Gastrocnemius medialis (tissue), 4 donors: ENCODE results near the gene SAPCD1. TPM values are rescaled to one million over a fixed set of nuclear protein-coding genes. Genes with fewer than 3 reads are reported as not detected.

Experiments used
- ATAC-seq, 2 donors: fragments of 150-250 bp; one replicate each; pipeline ENCODE4 v1.9.1; 2016
- DNase-seq, 2 donors: peaks; one replicate each; pipeline ENCODE4 v3.0.0-alpha.2; 2019
- H3K27ac ChIP-seq, 4 donors: fragments of 200-600 bp; sonication (generic); 1 replicate in 1 of 4; 2 replicates in 3 of 4; pipeline ENCODE4 v1.5.1; 2016 to 2018; ENCODE audit warnings: mild to moderate bottlenecking in 2 of 4, moderate library complexity in 1 of 4
- H3K27me3 ChIP-seq, 3 donors: fragments of 200-600 bp; sonication (generic) in 2 of 3; 1 replicate in 1 of 3; 2 replicates in 2 of 3; pipeline versions ENCODE4 v1.5.1 to v1.6.0; 2016 to 2019; ENCODE audit warnings: mild to moderate bottlenecking in 1 of 3, moderate library complexity in 1 of 3
- H3K36me3 ChIP-seq, 2 donors: fragments of 200-600 bp; sonication (generic) in 1 of 2; one replicate each; pipeline ENCODE4 v1.5.1; 2017 to 2018
- H3K4me1 ChIP-seq, 2 donors: fragments of 200-600 bp; sonication (generic) in 1 of 2; one replicate each; pipeline ENCODE4 v1.5.1; 2016 to 2017; ENCODE audit warnings: mild to moderate bottlenecking in 2 of 2
- H3K4me3 ChIP-seq, 4 donors: fragments of 200-600 bp; sonication (generic) in 3 of 4; 1 replicate in 1 of 4; 2 replicates in 3 of 4; pipeline ENCODE4 v1.5.1; 2016 to 2019; ENCODE audit warnings: mild to moderate bottlenecking in 2 of 4
- H3K9me3 ChIP-seq, 3 donors: fragments of 200-600 bp; sonication (generic) in 2 of 3; 1 replicate in 1 of 3; 2 replicates in 2 of 3; pipeline ENCODE4 v1.5.1; 2016 to 2019
- POLR2A ChIP-seq, 2 donors: fragments of 450-650 bp; IDR thresholded peaks; one replicate each; pipeline ENCODE4 v1.6.1; 2017; ENCODE audit warnings: antibody characterized with exemption in 2 of 2, mild to moderate bottlenecking in 2 of 2, moderate library complexity in 2 of 2
- in situ Hi-C, 4 donors: fragments of 200-750 bp; cut with MboI; loops; one replicate each; pipeline versions ENCODE4 v1.15.0 to v1.8.0; 2017; ENCODE audit warnings: low sequenced_read_pairs in 4 of 4
- intact Hi-C: fragments of 100-400 bp; cut with DNase I; formaldehyde crosslinking; loops from one replicate; pipeline ENCODE4 v1.15.1; 2023; ENCODE audit warnings: low total_unique reads
- total RNA-seq, 4 donors: library from RNA; depleted of rRNA; stranded (reverse); fragments of >200 nt; gene quantifications; one replicate each; pipeline versions ENCODE4 v1.1.0 to v1.2.3, GENCODE V29; 2016
- TF ChIP-seq, protein P1 (sequence below), 5 experiments: fragments of 450-650 bp in 3 of 5; fragments of 200-600 bp in 2 of 5; sonication (generic) in 2 of 5; IDR thresholded peaks in 4 of 5; conservative IDR thresholded peaks in 1 of 5; 1 replicate in 4 of 5; 2 replicates in 1 of 5; pipeline ENCODE4 v1.5.1; 2016 to 2019; ENCODE audit warnings: antibody characterized with exemption in 5 of 5, mild to moderate bottlenecking in 3 of 5, moderate library complexity in 3 of 5

Gene SAPCD1
- total RNA-seq, 4 donors from 2014 or later, result not detected

DNA sequence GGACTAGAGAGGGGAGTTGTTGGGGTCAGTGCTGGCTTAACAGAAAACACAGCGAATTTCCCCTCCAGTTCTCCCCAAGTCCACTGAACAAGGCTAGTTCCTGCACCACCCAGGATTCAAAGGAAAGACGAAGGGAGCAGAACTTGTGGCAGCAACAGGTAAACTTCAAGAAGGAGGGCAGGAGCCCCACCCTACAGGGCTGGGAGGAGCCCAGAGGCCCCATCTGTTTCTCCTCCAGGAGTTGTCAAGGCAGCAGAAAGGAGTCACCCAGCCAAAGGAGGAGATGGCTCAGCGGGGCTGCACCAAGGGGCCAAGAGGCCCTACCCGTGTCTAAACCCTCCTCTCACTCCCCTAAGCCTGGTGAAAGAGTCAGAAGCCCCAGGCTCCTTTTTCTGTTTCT, 1.7 kb downstream of the SAPCD1 start:
- H3K36me3 ChIP-seq, result no peaks in the 10 kb centered on the region
- H3K27ac ChIP-seq, result no peak overlapping the region
- no peaks in the 10 kb centered on the region for H3K9me3 ChIP-seq
- no peak overlapping the region for H3K4me3 ChIP-seq
- TF ChIP-seq, protein P1, sequence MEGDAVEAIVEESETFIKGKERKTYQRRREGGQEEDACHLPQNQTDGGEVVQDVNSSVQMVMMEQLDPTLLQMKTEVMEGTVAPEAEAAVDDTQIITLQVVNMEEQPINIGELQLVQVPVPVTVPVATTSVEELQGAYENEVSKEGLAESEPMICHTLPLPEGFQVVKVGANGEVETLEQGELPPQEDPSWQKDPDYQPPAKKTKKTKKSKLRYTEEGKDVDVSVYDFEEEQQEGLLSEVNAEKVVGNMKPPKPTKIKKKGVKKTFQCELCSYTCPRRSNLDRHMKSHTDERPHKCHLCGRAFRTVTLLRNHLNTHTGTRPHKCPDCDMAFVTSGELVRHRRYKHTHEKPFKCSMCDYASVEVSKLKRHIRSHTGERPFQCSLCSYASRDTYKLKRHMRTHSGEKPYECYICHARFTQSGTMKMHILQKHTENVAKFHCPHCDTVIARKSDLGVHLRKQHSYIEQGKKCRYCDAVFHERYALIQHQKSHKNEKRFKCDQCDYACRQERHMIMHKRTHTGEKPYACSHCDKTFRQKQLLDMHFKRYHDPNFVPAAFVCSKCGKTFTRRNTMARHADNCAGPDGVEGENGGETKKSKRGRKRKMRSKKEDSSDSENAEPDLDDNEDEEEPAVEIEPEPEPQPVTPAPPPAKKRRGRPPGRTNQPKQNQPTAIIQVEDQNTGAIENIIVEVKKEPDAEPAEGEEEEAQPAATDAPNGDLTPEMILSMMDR (IDR thresholded peaks at IDR 0.05 in 4 of 5, conservative IDR thresholded peaks at IDR 0.05 in 1 of 5), result no peak
- TF ChIP-seq POLR2A (IDR thresholded peaks at IDR 0.05), result no peak
- intact Hi-C loops, result no loop called here
- DNase-seq (no peak), ATAC-seq (no peak)
- H3K4me1 ChIP-seq, result no peaks in the 10 kb centered on the region
- in situ Hi-C loops, result no loop called here
- H3K27me3 ChIP-seq, result no peaks in the 10 kb centered on the region

DNA sequence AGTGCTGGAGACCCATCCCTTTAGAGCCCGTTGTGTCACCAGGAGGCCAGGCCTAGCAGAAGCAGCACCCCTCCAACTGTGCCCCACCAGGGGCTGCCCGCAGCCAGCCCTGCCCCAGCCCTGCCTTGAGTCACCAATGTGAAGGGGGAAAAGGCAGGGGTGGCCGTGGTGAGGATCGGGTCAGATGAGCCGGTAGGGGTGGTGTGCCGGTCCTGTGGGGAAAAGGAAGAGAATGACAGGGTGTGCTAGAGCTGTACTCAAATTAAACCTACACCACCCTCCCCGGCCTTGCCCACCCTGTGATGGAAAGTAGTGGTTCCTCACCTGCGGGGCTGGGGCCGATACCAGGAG, 3.1 kb downstream of the SAPCD1 start:
- no peak overlapping the region for H3K27ac ChIP-seq
- no peak for DNase-seq
- in situ Hi-C loops, result loop anchor here in 1 of 4 donors (5.0 kb wide), 1 partner anchor 83 kb away; the partner anchor contains the start of gene LY6G5C
- intact Hi-C loops, result no loop called here
- no peak for ATAC-seq
- H3K36me3 ChIP-seq, result no peaks in the 10 kb centered on the region
- TF ChIP-seq, protein P1 (IDR thresholded peaks at IDR 0.05 in 4 of 5, conservative IDR thresholded peaks at IDR 0.05 in 1 of 5), result no peak
- TF ChIP-seq POLR2A (IDR thresholded peaks at IDR 0.05), result no peak
- no peak overlapping the region for H3K4me3 ChIP-seq
- H3K4me1 ChIP-seq, result no peaks in the 10 kb centered on the region
- no peaks in the 10 kb centered on the region for H3K9me3 ChIP-seq
- H3K27me3 ChIP-seq, result no peaks in the 10 kb centered on the region

DNA sequence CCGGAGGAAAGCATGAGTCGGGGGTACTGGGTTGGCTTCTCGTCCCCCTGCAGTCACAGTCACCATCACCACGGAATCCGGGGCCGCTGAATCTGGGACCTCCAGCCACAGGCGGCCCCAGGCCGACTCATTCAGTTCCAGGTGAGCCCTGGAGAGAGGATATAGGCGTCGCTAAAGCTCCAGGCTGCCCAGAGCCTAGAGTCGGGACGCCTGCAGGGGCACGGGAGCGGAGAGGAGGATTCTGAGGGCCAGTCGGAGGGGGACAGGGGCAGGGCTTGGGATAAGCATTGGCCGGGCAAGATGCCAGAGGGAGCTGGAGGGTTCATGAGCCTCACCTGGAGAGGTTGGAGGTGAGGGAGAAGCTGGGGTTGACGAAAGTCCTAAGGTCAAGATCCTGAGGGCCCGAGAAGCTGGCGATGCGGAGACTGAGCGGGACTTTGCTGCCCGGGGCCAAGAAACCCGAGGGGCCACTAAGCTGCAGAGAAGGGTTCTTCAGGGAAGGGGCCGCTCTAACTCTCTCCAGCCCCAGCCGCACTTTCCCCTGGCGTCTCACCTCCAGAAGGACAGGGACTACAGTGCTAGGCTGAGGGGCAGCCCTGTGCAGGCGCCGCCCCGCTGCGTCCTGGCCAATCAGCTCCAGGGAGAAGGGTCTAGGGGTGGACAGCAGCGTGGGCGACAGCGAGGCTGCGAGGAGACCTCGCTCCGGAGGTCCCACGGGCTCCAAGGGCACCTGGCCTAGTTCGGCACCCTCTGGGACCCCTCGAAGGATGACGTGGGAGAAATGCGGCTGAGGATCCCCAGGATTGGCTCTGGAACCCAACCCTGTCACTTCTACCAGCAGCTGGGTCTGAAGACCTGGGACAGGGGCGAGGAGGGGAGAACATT, 3.7 kb downstream of the SAPCD1 start:
- TF ChIP-seq, protein P1 (IDR thresholded peaks at IDR 0.05 in 4 of 5, conservative IDR thresholded peaks at IDR 0.05 in 1 of 5), result no peak
- TF ChIP-seq POLR2A (IDR thresholded peaks at IDR 0.05), result no peak
- intact Hi-C loops, result no loop called here

DNA sequence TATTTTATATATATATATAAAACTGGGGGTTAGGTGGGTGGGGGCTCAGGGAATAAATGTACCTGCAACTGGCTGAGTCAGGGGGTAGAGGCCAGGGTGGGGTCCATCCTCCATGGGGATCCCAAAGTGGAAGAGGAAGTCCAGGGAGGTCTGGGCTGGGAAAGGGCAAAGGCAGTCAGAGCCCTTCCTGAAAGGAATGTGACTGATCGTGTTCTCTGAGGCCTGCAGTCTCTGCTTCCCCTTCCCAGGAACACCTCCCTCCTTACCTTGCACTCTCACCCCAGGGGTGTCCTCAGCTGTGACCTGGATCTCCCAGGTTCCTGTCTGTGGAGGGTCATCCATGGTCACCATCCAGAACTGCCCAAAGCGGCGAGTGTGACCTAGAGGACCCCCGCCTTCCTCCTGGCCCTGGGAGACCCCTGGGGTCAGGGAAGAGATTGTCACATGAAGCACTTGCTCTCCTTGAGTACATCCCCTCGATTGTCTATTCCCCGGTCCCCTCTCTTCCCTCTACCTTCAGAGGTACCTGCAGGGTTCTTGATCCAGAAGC, 4.7 kb downstream of the SAPCD1 start:
- TF ChIP-seq, protein P1 (IDR thresholded peaks at IDR 0.05 in 4 of 5, conservative IDR thresholded peaks at IDR 0.05 in 1 of 5), result no peak
- no peak for TF ChIP-seq POLR2A (IDR thresholded peaks at IDR 0.05)
- intact Hi-C loops, result no loop called here
- in situ Hi-C loops, result loop anchor here in 1 of 4 donors (5.0 kb wide), 1 partner anchor 85 kb away; the partner anchor contains the start of gene LY6G5C
- Histone ChIP-seq H3K4me3 (no peak overlapping the region), H3K4me1 (no peaks in the 10 kb centered on the region), H3K9me3 (no peaks in the 10 kb centered on the region), H3K27me3 (no peaks in the 10 kb centered on the region), H3K36me3 (no peaks in the 10 kb centered on the region), H3K27ac (no peak overlapping the region)
- ATAC-seq, result no peak
- no peak for DNase-seq

More for the DNA sequence above, 3.7 kb downstream of the SAPCD1 start:
- Histone ChIP-seq H3K27ac (no peak overlapping the region), H3K4me3 (no peak overlapping the region), H3K4me1 (no peaks in the 10 kb centered on the region), H3K9me3 (no peaks in the 10 kb centered on the region), H3K36me3 (no peaks in the 10 kb centered on the region), H3K27me3 (no peaks in the 10 kb centered on the region)
- in situ Hi-C loops, result loop anchor here in 1 of 4 donors (5.0 kb wide), 1 partner anchor 84 kb away; the partner anchor contains the start of gene LY6G5C
- DNase-seq (no peak), ATAC-seq (no peak)
